ENCODE data around the gene PDCD4. TPM values are rescaled to one million over a fixed set of nuclear protein-coding genes. Genes with fewer than 3 reads are reported as not detected.

PDCD4 gene
- total and polyA plus RNA-seq, 2 of the 4 experiments (the other 2 are of a cell fraction) = 10.9 to 49.7 TPM

DNA sequence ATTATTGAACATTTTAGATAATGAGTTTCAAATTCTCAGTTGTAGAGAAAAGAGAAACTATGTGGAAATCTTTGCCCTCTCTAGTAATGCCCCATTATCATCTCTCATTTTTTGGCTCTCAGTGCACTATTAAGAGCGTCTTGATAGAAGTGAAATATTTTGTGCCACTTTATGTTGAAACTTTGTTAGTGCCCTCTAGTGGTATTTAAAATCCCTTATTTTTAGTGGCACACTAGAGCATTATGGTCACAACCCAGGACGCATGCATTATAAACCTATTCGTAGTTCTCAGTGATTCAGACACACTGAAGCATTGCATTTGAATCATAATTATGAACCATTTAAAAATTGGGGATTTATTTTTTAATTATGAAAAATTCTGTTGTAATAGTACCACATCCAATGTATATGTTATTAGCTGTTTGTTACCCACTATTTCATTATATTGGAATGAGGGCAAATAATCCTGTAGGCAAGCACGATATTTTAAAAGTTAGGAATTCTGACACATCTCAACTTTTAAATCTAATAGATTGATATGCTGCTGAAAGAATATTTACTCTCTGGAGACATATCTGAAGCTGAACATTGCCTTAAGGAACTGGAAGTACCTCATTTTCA is 21.9 kb downstream of the PDCD4 start:
- Histone ChIP-seq H3K4me2 (ENCODE audit: low read depth, low read length) (no peak overlapping the region), H2BK20ac (ENCODE audit: low read depth, low read length) (no peak overlapping the region), H3K23ac (ENCODE audit: low read depth, low read length) (no peak overlapping the region), H2BK5ac (ENCODE audit: low read depth, low read length, poor library complexity, severe bottlenecking) (no peak overlapping the region), H4K8ac (ENCODE audit: low read depth in 2 of 2, low read length in 2 of 2) (no peak overlapping the region), H3K9ac (ENCODE audit: low read depth, low read length) (no peak overlapping the region), H3K4ac (ENCODE audit: low read depth, low read length) (no peak overlapping the region), H2BK120ac (ENCODE audit: low read depth, low read length) (no peak overlapping the region), H3K4me3 (ENCODE audit: insufficient read depth, low read depth, low read length) (no peak overlapping the region), H2BK15ac (ENCODE audit: low read depth, low read length) (no peak overlapping the region), H2AK9ac (replicated peaks; ENCODE audit: low read depth, low read length, poor library complexity) (no peak overlapping the region), H3K9me1 (ENCODE audit: insufficient read depth, low read length) (no peaks in the 10 kb centered on the region), H3K56ac (ENCODE audit: extremely low read depth, insufficient read depth, low read length) (no peak overlapping the region), H3K14ac (replicated peaks; ENCODE audit: low read depth, low read length) (no peak overlapping the region), H2AK5ac (ENCODE audit: low read depth, low read length) (no peak overlapping the region), H2AFZ (replicated peaks; ENCODE audit: low read length, poor library complexity) (no peak overlapping the region), H4K91ac (ENCODE audit: insufficient read depth, low read depth, low read length) (no peak overlapping the region), H3K9me3 (ENCODE audit: control insufficient read depth, insufficient read depth, low read length) (no peaks in the 10 kb centered on the region), H3K79me1 (ENCODE audit: low read depth in 1 of 2, low read length in 2 of 2) (peaks cover 4 to 5% of the 10 kb centered on the region in 2 experiments; a peak in 2 of 4 replicates), H3K4me1 (ENCODE audit: control insufficient read depth, insufficient read depth, low read length) (peaks cover 6% of the 10 kb centered on the region), H3K18ac (ENCODE audit: low read depth, low read length) (no peak overlapping the region), H3K27me3 (ENCODE audit: control insufficient read depth, insufficient read depth, low read length) (no peaks in the 10 kb centered on the region), H4K20me1 (ENCODE audit: insufficient read depth, low read length) (no peaks in the 10 kb centered on the region), H4K5ac (ENCODE audit: low read depth, low read length) (no peak overlapping the region), H3K27ac (ENCODE audit: insufficient read depth, low read length) (no peak overlapping the region), H3K36me3 (ENCODE audit: control insufficient read depth, insufficient read depth, low read length) (peaks cover 10% of the 10 kb centered on the region)
- dilution Hi-C loops (cut with HindIII; ENCODE audit: low sequenced_read_pairs, unreplicated experiment) = no loop called here
- in situ Hi-C loops (cut with MboI; ENCODE audit: low sequenced_read_pairs) = loop anchor here (5.0 to 10.0 kb wide), 2 partner anchors 149 to 286 kb away; no protein-coding TSS in a partner anchor
- peak; percentile 72 for ATAC-seq (ENCODE audit: low read depth)
- intact Hi-C loops (cut with micrococcal nuclease) = loop anchor here (1.0 to 10.0 kb wide), 4 partner anchors 17 to 579 kb away; no protein-coding TSS in a partner anchor
- TF ChIP-seq, protein P1, sequence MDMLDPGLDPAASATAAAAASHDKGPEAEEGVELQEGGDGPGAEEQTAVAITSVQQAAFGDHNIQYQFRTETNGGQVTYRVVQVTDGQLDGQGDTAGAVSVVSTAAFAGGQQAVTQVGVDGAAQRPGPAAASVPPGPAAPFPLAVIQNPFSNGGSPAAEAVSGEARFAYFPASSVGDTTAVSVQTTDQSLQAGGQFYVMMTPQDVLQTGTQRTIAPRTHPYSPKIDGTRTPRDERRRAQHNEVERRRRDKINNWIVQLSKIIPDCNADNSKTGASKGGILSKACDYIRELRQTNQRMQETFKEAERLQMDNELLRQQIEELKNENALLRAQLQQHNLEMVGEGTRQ (IDR thresholded peaks at IDR 0.05; ENCODE audit: low read depth, low read length) = no peak
- no peak for TF ChIP-seq MAFK (IDR thresholded peaks at IDR 0.05; ENCODE audit: low read depth, low read length)
- no peak for TF ChIP-seq RFX5 (IDR thresholded peaks at IDR 0.05; ENCODE audit: low read depth, low read length)
- no peak for TF ChIP-seq CHD1 (IDR thresholded peaks at IDR 0.05; ENCODE audit: low read depth, low read length)
- no peak for TF ChIP-seq BHLHE40 (IDR thresholded peaks at IDR 0.05; ENCODE audit: low read depth, low read length)
- TF ChIP-seq NFE2L2 (IDR thresholded peaks at IDR 0.05; ENCODE audit: low read depth, low read length) = no peak
- TF ChIP-seq, protein P2, sequence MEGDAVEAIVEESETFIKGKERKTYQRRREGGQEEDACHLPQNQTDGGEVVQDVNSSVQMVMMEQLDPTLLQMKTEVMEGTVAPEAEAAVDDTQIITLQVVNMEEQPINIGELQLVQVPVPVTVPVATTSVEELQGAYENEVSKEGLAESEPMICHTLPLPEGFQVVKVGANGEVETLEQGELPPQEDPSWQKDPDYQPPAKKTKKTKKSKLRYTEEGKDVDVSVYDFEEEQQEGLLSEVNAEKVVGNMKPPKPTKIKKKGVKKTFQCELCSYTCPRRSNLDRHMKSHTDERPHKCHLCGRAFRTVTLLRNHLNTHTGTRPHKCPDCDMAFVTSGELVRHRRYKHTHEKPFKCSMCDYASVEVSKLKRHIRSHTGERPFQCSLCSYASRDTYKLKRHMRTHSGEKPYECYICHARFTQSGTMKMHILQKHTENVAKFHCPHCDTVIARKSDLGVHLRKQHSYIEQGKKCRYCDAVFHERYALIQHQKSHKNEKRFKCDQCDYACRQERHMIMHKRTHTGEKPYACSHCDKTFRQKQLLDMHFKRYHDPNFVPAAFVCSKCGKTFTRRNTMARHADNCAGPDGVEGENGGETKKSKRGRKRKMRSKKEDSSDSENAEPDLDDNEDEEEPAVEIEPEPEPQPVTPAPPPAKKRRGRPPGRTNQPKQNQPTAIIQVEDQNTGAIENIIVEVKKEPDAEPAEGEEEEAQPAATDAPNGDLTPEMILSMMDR (conservative IDR thresholded peaks at IDR 0.05; ENCODE audit: low read depth, low read length) = peak; percentile 52
- TF ChIP-seq, protein P3, sequence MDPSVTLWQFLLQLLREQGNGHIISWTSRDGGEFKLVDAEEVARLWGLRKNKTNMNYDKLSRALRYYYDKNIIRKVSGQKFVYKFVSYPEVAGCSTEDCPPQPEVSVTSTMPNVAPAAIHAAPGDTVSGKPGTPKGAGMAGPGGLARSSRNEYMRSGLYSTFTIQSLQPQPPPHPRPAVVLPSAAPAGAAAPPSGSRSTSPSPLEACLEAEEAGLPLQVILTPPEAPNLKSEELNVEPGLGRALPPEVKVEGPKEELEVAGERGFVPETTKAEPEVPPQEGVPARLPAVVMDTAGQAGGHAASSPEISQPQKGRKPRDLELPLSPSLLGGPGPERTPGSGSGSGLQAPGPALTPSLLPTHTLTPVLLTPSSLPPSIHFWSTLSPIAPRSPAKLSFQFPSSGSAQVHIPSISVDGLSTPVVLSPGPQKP (IDR thresholded peaks at IDR 0.05; ENCODE audit: borderline replicate concordance, low read depth, low read length) = no peak
- TF ChIP-seq FOS (IDR thresholded peaks at IDR 0.05; ENCODE audit: low read depth, low read length) = no peak
- TF ChIP-seq POLR2A (IDR thresholded peaks at IDR 0.05; ENCODE audit: low read depth, low read length) = no peak
- peak; percentile 48 for TF ChIP-seq RAD21 (IDR thresholded peaks at IDR 0.05; ENCODE audit: low read length)
- no peak for TF ChIP-seq MAZ (IDR thresholded peaks at IDR 0.05; ENCODE audit: borderline replicate concordance, low read depth, low read length)
- TF ChIP-seq RCOR1 (IDR thresholded peaks at IDR 0.05; ENCODE audit: insufficient replicate concordance, low read length) = no peak
- TF ChIP-seq CEBPB (IDR thresholded peaks at IDR 0.05; ENCODE audit: low read depth, low read length) = peak; percentile 12; the same call in 1 of the 2 replicates
- no peak for TF ChIP-seq MXI1 (IDR thresholded peaks at IDR 0.05; ENCODE audit: borderline replicate concordance, low read depth, low read length)
- peak; percentile 61 for TF ChIP-seq SMC3 (IDR thresholded peaks at IDR 0.05; ENCODE audit: low read depth, low read length)
- no CpG with 5 or more reads among the region's 4 CpGs for WGBS, 2 experiments (ENCODE audit: extremely low coverage in 2 of 2, insufficient read length in 1 of 2)
- CTCF ChIA-PET = interaction anchor here (0.6 to 1.6 kb wide), 7 partner anchors 9 to 244 kb away, joined by 3 to 8 read pairs (median 3); no protein-coding TSS in a partner anchor
- BruUV-seq (replicated peaks) = no TSS peak
- DNase-seq = peak; percentile 46
- POLR2A ChIA-PET (ENCODE audit: unreplicated experiment) = no interaction called here

All from IMR-90 (cell line).